Neural crest cell (in vitro differentiated cells): ENCODE results near the gene KCNIP4. TPM values are rescaled to one million over a fixed set of nuclear protein-coding genes. Genes with fewer than 3 reads are reported as not detected.

Experiments used
- DNase-seq: peaks from one replicate; pipeline ENCODE4 v3.0.0; 2021; ENCODE audit warnings: low read depth, mixed read lengths, low spot score
- H3K27ac Mint-ChIP-seq: one replicate; pipeline ENCODE4 v1.8.0; 2021; ENCODE audit warnings: mild to moderate bottlenecking, mixed read lengths; ENCODE audit not compliant: unreplicated experiment
- H3K27me3 Mint-ChIP-seq: 2 replicates; pipeline ENCODE4 v1.8.0; 2021; ENCODE audit warnings: low read depth, mild to moderate bottlenecking, mixed read lengths
- H3K36me3 Mint-ChIP-seq: 2 replicates; pipeline ENCODE4 v1.8.0; 2021; ENCODE audit warnings: low read depth, mild to moderate bottlenecking, mixed read lengths
- H3K4me1 Mint-ChIP-seq: 2 replicates; pipeline ENCODE4 v1.8.0; 2021; ENCODE audit warnings: mixed read lengths
- H3K4me3 Mint-ChIP-seq: one replicate; pipeline ENCODE4 v1.8.0; 2021; ENCODE audit warnings: mild to moderate bottlenecking, mixed read lengths
- H3K9me3 Mint-ChIP-seq: 2 replicates; pipeline ENCODE4 v1.8.0; 2021; ENCODE audit warnings: mixed read lengths
- CTCF ChIP-seq: fragments of 200-600 bp; sonication (generic); conservative IDR thresholded peaks from 2 replicates; pipeline ENCODE4 v1.5.0; 2021; ENCODE audit warnings: antibody characterized with exemption, mild to moderate bottlenecking
- total RNA-seq: library from RNA; stranded (reverse); gene quantifications from 2 replicates; pipeline ENCODE4 v1.2.1, GENCODE V29; 2021

KCNIP4 gene
- total RNA-seq, 1 donor from 2014 or later, result 0.33 TPM

- H3K36me3 Mint-ChIP-seq, result no peaks in the 10 kb centered on the region
- H3K4me1 Mint-ChIP-seq, result peaks cover 7% of the 10 kb centered on the region
- peaks cover 48% of the 10 kb centered on the region for H3K27me3 Mint-ChIP-seq
- H3K9me3 Mint-ChIP-seq, result no peaks in the 10 kb centered on the region
- no peak overlapping the region for H3K27ac Mint-ChIP-seq
- no peak for TF ChIP-seq CTCF
- H3K4me3 Mint-ChIP-seq, result no peak overlapping the region
- no peak for DNase-seq
These were observed 4.0 kb upstream of the KCNIP4 start for GRCh38 chr4:21952549-21952948.

GRCh38 chr4:21949073-21949457 lies 493 bp upstream of the KCNIP4 start:
- DNase-seq, result no peak
- H3K27me3 Mint-ChIP-seq, result peaks cover 76% of the 10 kb centered on the region
- H3K4me1 Mint-ChIP-seq, result peaks cover 7% of the 10 kb centered on the region
- no peak for TF ChIP-seq CTCF
- H3K27ac Mint-ChIP-seq, result no peak overlapping the region
- no peaks in the 10 kb centered on the region for H3K9me3 Mint-ChIP-seq
- peak overlapping the region; percentile 61 for H3K4me3 Mint-ChIP-seq
- no peaks in the 10 kb centered on the region for H3K36me3 Mint-ChIP-seq

GRCh38 chr4:21947791-21948346 lies 703 bp downstream of the KCNIP4 start:
- H3K27me3 Mint-ChIP-seq, result peaks cover 83% of the 10 kb centered on the region
- H3K4me3 Mint-ChIP-seq, result peak overlapping the region; percentile 80
- peaks cover 7% of the 10 kb centered on the region for H3K4me1 Mint-ChIP-seq
- H3K36me3 Mint-ChIP-seq, result no peaks in the 10 kb centered on the region
- no peak for DNase-seq
- no peak overlapping the region for H3K27ac Mint-ChIP-seq
- TF ChIP-seq CTCF, result no peak
- H3K9me3 Mint-ChIP-seq, result no peaks in the 10 kb centered on the region

GRCh38 chr4:21946858-21947257 lies 1.7 kb downstream of the KCNIP4 start:
- Mint-ChIP-seq H3K4me1 (peaks cover 7% of the 10 kb centered on the region), H3K9me3 (no peaks in the 10 kb centered on the region), H3K36me3 (no peaks in the 10 kb centered on the region), H3K27me3 (peaks cover 82% of the 10 kb centered on the region), H3K27ac (no peak overlapping the region), H3K4me3 (peak overlapping the region; percentile 24)
- TF ChIP-seq CTCF, result no peak
- no peak for DNase-seq

- H3K4me3 Mint-ChIP-seq, result no peak overlapping the region
- H3K27ac Mint-ChIP-seq, result no peak overlapping the region
- no peaks in the 10 kb centered on the region for H3K27me3 Mint-ChIP-seq
- no peak for DNase-seq
- no peak for TF ChIP-seq CTCF
- no peaks in the 10 kb centered on the region for H3K9me3 Mint-ChIP-seq
- no peaks in the 10 kb centered on the region for H3K4me1 Mint-ChIP-seq
- no peaks in the 10 kb centered on the region for H3K36me3 Mint-ChIP-seq
These were observed 26.9 kb downstream of the KCNIP4 start for GRCh38 chr4:21921526-21922180.
